Liver (tissue), 3 donors: Measurements from ENCODE around the gene TM9SF4.

Experiments
- ATF3 ChIP-seq: IDR thresholded peaks from 2 replicates; pipeline ENCODE4 v1.6.1; 2016; ENCODE audit warnings: antibody characterized with exemption
- CTCF ChIP-seq: fragments of 150-350 bp; IDR thresholded peaks from 2 replicates; pipeline ENCODE4 v1.5.1; 2017; ENCODE audit warnings: improper control_type of control experiment, low read depth, low read length; ENCODE audit not compliant: missing input control
- EGR1 ChIP-seq, 2 donors: IDR thresholded peaks; 2 replicates each; pipeline ENCODE4 v1.6.1; 2016 to 2018; ENCODE audit warnings: antibody characterized with exemption in 2 of 2, low read depth in 2 of 2
- FOXA1 ChIP-seq: IDR thresholded peaks from 2 replicates; pipeline ENCODE4 v1.6.1; 2016; ENCODE audit warnings: antibody characterized with exemption
- GABPA ChIP-seq, 2 donors: IDR thresholded peaks in 1 of 2; conservative IDR thresholded peaks in 1 of 2; 2 replicates each; pipeline ENCODE4 v1.6.1; 2016; ENCODE audit warnings: antibody characterized with exemption in 2 of 2, mild to moderate bottlenecking in 1 of 2, moderate library complexity in 1 of 2
- HNF4G ChIP-seq: IDR thresholded peaks from 2 replicates; pipeline ENCODE4 v1.6.1; 2016; ENCODE audit warnings: antibody characterized with exemption
- JUND ChIP-seq, 2 donors: IDR thresholded peaks; 2 replicates each; pipeline ENCODE4 v1.6.1; 2016; ENCODE audit warnings: antibody characterized with exemption in 2 of 2
- MAX ChIP-seq: IDR thresholded peaks from 2 replicates; pipeline ENCODE4 v1.6.1; 2016; ENCODE audit warnings: antibody characterized with exemption
- NR2F2 ChIP-seq: IDR thresholded peaks from 2 replicates; pipeline ENCODE4 v1.6.1; 2016; ENCODE audit warnings: antibody characterized with exemption
- RAD21 ChIP-seq, 2 donors: IDR thresholded peaks; 2 replicates each; pipeline ENCODE4 v1.6.1; 2016; ENCODE audit warnings: antibody characterized with exemption in 2 of 2, mild to moderate bottlenecking in 2 of 2
- REST ChIP-seq: IDR thresholded peaks from 2 replicates; pipeline ENCODE4 v1.6.1; 2016; ENCODE audit warnings: antibody characterized with exemption, mild to moderate bottlenecking
- SP1 ChIP-seq: IDR thresholded peaks from 2 replicates; pipeline ENCODE4 v1.6.1; 2018; ENCODE audit warnings: antibody characterized with exemption, mild to moderate bottlenecking
- TAF1 ChIP-seq: conservative IDR thresholded peaks from 2 replicates; pipeline ENCODE4 v1.6.1; 2016; ENCODE audit warnings: antibody characterized with exemption, mild to moderate bottlenecking
- YY1 ChIP-seq: IDR thresholded peaks from 2 replicates; pipeline ENCODE4 v1.6.1; 2016; ENCODE audit warnings: antibody characterized with exemption, mild to moderate bottlenecking
- donor health status: healthy.
- donor health status: healthy.

- TF ChIP-seq YY1 (no peak), CTCF (no peak), ATF3 (no peak), NR2F2 (no peak), TAF1 (no peak), JUND (IDR thresholded peaks at IDR 0.05) (no peak), MAX (no peak), REST (no peak), SP1 (no peak), RAD21 (IDR thresholded peaks at IDR 0.05) (no peak), EGR1 (IDR thresholded peaks at IDR 0.05; ENCODE audit: low read depth in 2 of 2) (no peak), FOXA1 (no peak), GABPA (IDR thresholded peaks at IDR 0.05 in 1 of 2, conservative IDR thresholded peaks at IDR 0.05 in 1 of 2) (no peak), HNF4G (no peak)
These were observed 41.3 kb upstream of the TM9SF4 start for GRCh38 chr20:32068174-32068573.
